Measurements from ENCODE around the gene NLRP6. TPM values are rescaled to one million over a fixed set of nuclear protein-coding genes. Genes with fewer than 3 reads are reported as not detected.

The NLRP6 gene
- total and polyA plus RNA-seq, 2 experiments from 2014 or later, result not detected

DNA sequence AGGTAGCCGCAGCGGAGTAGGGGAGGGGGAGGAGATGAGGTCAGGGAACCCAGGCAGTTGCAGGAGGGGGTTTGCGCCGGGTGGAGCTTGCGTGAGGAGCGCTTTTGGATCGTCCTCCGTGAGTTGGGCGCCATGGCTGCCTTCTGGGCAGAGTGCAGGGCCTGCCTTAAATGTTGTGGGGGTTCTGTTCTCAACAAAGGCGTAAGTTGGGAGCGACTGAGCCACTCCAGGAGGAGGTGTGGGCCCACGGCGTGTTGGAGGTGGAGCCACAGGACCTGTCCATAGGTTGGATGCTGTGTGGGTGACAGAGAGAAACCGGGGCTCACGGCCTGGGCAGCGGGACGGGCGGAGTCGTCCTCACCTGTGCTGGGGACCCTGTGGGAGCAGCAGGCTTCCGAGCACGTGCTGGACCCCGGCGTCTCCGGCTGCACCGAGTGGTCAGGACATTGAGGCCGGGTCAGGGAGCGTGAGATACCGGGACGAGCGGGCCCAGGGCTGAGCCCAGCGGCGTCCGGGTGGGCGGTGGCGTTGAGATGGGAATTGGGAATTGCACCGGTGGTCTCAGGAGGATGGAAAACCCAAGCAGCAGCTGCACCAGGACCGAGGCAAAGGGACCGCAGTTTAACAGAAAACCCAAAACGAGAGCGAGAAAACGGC is 9.7 kb downstream of the NLRP6 start:
- Histone ChIP-seq H3K9me3 (ENCODE audit: low read depth) (no peaks in the 10 kb centered on the region), H3K27me3 (replicated peaks; ENCODE audit: insufficient read depth) (peaks cover 7% of the 10 kb centered on the region), H2AFZ (peak overlapping the region; percentile 70), H3K27ac (no peak overlapping the region), H3F3A (ENCODE audit: insufficient read depth) (no peaks in the 10 kb centered on the region), H3K4me1 (ENCODE audit: insufficient read depth) (no peaks in the 10 kb centered on the region), H3K4me3 (peak overlapping the region; percentile 75), H3K9me2 (ENCODE audit: insufficient read depth) (no peaks in the 10 kb centered on the region), H3K4me2 (ENCODE audit: unreplicated experiment) (peak overlapping the region; percentile 72), H3K9ac (peak overlapping the region; percentile 71), H3K36me3 (ENCODE audit: low read depth) (no peaks in the 10 kb centered on the region), H3K79me2 (ENCODE audit: insufficient read depth) (no peaks in the 10 kb centered on the region), H4K20me1 (ENCODE audit: insufficient read depth) (no peaks in the 10 kb centered on the region)
- no peak for DNase-seq
- WGBS, 2 experiments (ENCODE audit: low coverage in 1 of 2, low lambda C conversion rate in 2 of 2, missing lambda C conversion rate in 2 of 2), result 45 to 50% methylated on average over 34 to 41 of the region's 41 CpGs
- in situ Hi-C loops (cut with MboI), result no loop called here
- TF ChIP-seq EZH2phosphoT487 (IDR thresholded peaks at IDR 0.05; ENCODE audit: insufficient read depth, low read depth), result no peak
- TF ChIP-seq EZH2 (IDR thresholded peaks at IDR 0.05; ENCODE audit: insufficient read depth, poor library complexity, severe bottlenecking), result no peak

DNA sequence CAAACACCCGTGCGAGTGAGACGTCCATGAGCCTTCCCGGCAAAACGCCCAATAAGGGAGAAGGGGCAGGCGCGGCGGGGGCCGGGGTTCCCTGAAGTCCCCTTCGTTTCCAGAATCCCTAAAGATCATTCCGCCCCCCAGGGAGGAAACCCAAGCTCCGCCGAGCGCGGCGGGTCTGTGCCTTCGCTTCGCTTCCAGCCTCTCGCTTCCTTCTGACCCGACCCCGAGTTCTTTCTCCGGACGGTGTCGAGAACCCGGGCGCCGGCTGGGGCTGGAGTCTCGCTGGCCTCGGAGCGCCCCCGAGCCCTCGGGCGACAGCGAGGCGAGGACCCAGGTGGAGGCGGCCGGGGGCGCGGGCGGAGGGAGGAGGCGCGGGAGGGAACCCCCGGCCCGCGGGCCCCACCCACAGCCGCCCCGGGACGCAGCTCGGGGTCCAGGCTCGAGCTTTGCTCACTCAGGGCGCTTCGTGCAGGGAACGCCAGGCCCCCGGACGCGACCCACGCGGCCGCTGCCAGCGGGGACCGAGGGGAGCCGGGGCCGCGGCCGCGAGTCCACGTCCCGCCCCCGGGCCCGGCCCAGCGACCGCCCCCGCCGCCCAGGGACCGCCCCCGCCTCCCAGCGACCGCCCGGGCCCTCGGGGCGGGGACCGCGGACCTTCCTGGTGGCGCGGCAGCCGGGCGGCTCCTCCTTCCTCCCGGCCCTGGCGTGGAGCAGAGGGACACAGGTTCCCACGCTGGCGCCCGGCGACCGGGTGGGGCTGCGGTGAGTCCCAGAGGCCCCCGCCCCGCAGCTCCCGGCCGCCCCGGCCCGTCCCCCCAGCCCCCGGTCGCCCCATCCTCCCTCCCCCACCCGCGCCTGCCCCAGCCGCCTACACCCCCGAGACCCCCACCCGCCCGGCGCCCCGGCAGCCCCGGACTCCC is 10.5 kb downstream of the NLRP6 start, which contains the start of gene PGGHG:
Gene PGGHG (plus strand): TSS at position 649 of the 920 bp plus-strand sequence. CDS start 691 bp downstream, outside the sequence.
- no peaks in the 10 kb centered on the region for H3K9me2 ChIP-seq (ENCODE audit: insufficient read depth)
- H3K27me3 ChIP-seq (replicated peaks; ENCODE audit: insufficient read depth), result peaks cover 3% of the 10 kb centered on the region; the same call in 1 of the 2 replicates
- H4K20me1 ChIP-seq (ENCODE audit: insufficient read depth), result no peaks in the 10 kb centered on the region
- peak; percentile 73 for DNase-seq
- H3K9ac ChIP-seq, result peak within 1 kb of the TSS; percentile 71
- H3K4me1 ChIP-seq (ENCODE audit: insufficient read depth), result no peaks in the 10 kb centered on the region
- H3K4me2 ChIP-seq (ENCODE audit: unreplicated experiment), result peak within 1 kb of the TSS; percentile 72
- H2AFZ ChIP-seq, result peak within 1 kb of the TSS; percentile 70
- no peak for TF ChIP-seq EZH2phosphoT487 (IDR thresholded peaks at IDR 0.05; ENCODE audit: insufficient read depth, low read depth)
- TF ChIP-seq EZH2 (IDR thresholded peaks at IDR 0.05; ENCODE audit: insufficient read depth, poor library complexity, severe bottlenecking), result no peak
- WGBS, 2 experiments (ENCODE audit: low coverage in 1 of 2, low lambda C conversion rate in 2 of 2, missing lambda C conversion rate in 2 of 2), result 3% methylated on average over 30 to 51 of the region's 112 CpGs
- peak within 1 kb of the TSS; percentile 75 for H3K4me3 ChIP-seq
- no peak within 1 kb of the TSS for H3K27ac ChIP-seq
- no peaks in the 10 kb centered on the region for H3K36me3 ChIP-seq (ENCODE audit: low read depth)
- in situ Hi-C loops (cut with MboI), result no loop called here
- H3K79me2 ChIP-seq (ENCODE audit: insufficient read depth), result no peaks in the 10 kb centered on the region
- no peaks in the 10 kb centered on the region for H3F3A ChIP-seq (ENCODE audit: insufficient read depth)
- H3K9me3 ChIP-seq (ENCODE audit: low read depth), result no peaks in the 10 kb centered on the region

DNA sequence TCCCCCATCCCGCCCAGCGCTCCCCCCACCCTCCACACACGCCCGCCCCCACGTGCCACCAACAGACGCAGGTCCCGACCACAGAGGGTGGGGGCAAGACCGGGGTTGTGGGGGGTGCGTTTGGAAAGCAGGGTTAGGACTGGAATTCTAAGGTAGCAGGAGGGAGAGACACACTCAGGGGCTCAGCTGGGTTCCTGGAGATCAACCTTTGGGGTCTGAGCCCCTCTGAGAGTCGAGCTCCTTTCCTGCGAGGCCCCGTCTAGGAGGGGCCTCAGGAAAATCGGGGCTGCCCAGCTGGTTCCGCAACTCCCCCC is 11.1 kb downstream of the NLRP6 start:
- 23 to 60% methylated on average over 5 to 14 of the region's 14 CpGs for WGBS, 2 experiments (ENCODE audit: low coverage in 1 of 2, low lambda C conversion rate in 2 of 2, missing lambda C conversion rate in 2 of 2)
- peak overlapping the region; percentile 50; the same call in 1 of the 2 replicates for H3K4me3 ChIP-seq
- H3K27ac ChIP-seq, result no peak overlapping the region
- H2AFZ ChIP-seq, result no peak overlapping the region
- H3F3A ChIP-seq (ENCODE audit: insufficient read depth), result no peaks in the 10 kb centered on the region
- DNase-seq, result no peak
- H3K4me2 ChIP-seq (ENCODE audit: unreplicated experiment), result peak overlapping the region; percentile 50
- H3K9me3 ChIP-seq (ENCODE audit: low read depth), result no peaks in the 10 kb centered on the region
- in situ Hi-C loops (cut with MboI), result no loop called here
- H3K27me3 ChIP-seq (replicated peaks; ENCODE audit: insufficient read depth), result no peaks in the 10 kb centered on the region
- H3K36me3 ChIP-seq (ENCODE audit: low read depth), result no peaks in the 10 kb centered on the region
- no peaks in the 10 kb centered on the region for H3K9me2 ChIP-seq (ENCODE audit: insufficient read depth)
- TF ChIP-seq EZH2phosphoT487 (IDR thresholded peaks at IDR 0.05; ENCODE audit: insufficient read depth, low read depth) (no peak), EZH2 (IDR thresholded peaks at IDR 0.05; ENCODE audit: insufficient read depth, poor library complexity, severe bottlenecking) (no peak)
- no peaks in the 10 kb centered on the region for H3K79me2 ChIP-seq (ENCODE audit: insufficient read depth)
- peak overlapping the region; percentile 50; the same call in 1 of the 2 replicates for H3K9ac ChIP-seq
- H3K4me1 ChIP-seq (ENCODE audit: insufficient read depth), result no peaks in the 10 kb centered on the region
- no peaks in the 10 kb centered on the region for H4K20me1 ChIP-seq (ENCODE audit: insufficient read depth)

DNA sequence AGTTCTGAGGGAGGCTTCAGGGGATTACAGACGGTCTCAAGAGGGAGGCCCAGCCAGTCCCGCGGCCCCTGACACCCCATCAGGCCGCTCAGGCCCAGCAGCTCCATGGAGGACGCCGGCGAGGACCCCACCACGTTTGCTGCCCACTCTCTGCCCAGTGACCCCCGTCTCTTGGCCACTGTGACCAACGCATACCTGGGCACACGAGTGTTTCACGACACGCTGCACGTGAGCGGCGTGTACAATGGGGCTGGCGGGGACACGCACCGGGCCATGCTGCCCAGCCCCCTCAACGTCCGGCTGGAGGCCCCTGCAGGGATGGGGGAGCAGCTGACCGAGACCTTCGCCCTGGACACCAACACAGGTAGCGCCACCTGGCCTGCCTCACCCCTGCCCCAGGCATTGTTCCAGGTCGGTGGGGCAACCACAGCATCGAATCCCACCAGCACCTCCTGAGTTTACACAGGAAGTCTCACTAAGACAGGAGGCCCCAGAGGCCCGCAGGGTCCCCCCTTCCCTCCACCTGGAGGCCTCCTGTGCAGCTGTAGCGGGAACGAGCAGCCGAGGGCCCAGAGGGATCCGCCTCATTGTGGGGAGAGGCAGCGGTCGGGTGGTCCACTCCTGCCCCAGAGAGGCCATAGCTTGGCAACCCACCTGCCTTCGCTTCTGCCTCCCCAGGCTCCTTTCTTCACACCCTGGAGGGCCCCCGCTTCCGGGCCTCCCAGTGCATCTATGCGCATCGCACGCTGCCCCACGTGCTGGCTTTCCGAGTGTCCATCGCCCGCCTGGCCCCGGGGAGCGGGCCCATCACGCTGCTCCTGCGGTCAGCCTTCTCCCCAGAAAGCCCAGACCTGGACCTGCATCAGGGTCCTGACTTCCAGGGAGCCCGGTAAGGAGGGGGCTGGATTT is 11.8 kb downstream of the NLRP6 start:
- no peak for TF ChIP-seq EZH2 (IDR thresholded peaks at IDR 0.05; ENCODE audit: insufficient read depth, poor library complexity, severe bottlenecking)
- no peak for DNase-seq
- Histone ChIP-seq H3K4me2 (ENCODE audit: unreplicated experiment) (peak overlapping the region; percentile 50), H3K9ac (peak overlapping the region; percentile 50; the same call in 1 of the 2 replicates), H2AFZ (no peak overlapping the region), H3K27ac (no peak overlapping the region), H3F3A (ENCODE audit: insufficient read depth) (no peaks in the 10 kb centered on the region), H3K27me3 (replicated peaks; ENCODE audit: insufficient read depth) (no peaks in the 10 kb centered on the region), H4K20me1 (ENCODE audit: insufficient read depth) (no peaks in the 10 kb centered on the region), H3K79me2 (ENCODE audit: insufficient read depth) (no peaks in the 10 kb centered on the region), H3K36me3 (ENCODE audit: low read depth) (no peaks in the 10 kb centered on the region), H3K9me3 (ENCODE audit: low read depth) (no peaks in the 10 kb centered on the region), H3K4me3 (peak overlapping the region; percentile 50; the same call in 1 of the 2 replicates), H3K4me1 (ENCODE audit: insufficient read depth) (no peaks in the 10 kb centered on the region), H3K9me2 (ENCODE audit: insufficient read depth) (no peaks in the 10 kb centered on the region)
- in situ Hi-C loops (cut with MboI), result no loop called here
- WGBS, 2 experiments (ENCODE audit: low coverage in 1 of 2, low lambda C conversion rate in 2 of 2, missing lambda C conversion rate in 2 of 2), result 84 to 89% methylated on average over 47 of the region's 48 CpGs

Data from GM23248 (cell line).